ENCODE measurements around the gene CTNND2. TPM values are rescaled to one million over a fixed set of nuclear protein-coding genes. Genes with fewer than 3 reads are reported as not detected.

The CTNND2 gene
- total and polyA plus RNA-seq, 5 experiments from 2014 or later: not detected

DNA sequence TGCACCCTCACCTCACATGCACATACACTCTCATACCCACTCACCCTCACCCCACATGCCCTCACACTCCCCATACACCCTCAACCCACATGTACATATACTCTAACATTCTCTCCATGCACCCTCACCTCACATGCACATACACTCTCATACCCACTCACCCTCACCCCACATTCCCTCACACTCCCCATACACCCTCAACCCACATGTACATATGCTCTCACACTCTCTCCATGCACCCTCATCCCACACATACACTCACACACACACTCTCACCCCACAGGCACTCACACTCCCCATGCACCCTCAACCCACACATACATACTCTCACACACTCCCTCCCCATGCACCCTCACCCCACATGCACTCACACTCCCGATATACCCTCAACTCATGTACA lies 593.0 kb downstream of the CTNND2 start:
- Mint-ChIP-seq H3K27me3 (peaks cover 0 to 3% (median 0%) of the 10 kb centered on the region in 5 donors), H3K4me1 (no peaks in the 10 kb centered on the region)
- no peak for ATAC-seq

DNA sequence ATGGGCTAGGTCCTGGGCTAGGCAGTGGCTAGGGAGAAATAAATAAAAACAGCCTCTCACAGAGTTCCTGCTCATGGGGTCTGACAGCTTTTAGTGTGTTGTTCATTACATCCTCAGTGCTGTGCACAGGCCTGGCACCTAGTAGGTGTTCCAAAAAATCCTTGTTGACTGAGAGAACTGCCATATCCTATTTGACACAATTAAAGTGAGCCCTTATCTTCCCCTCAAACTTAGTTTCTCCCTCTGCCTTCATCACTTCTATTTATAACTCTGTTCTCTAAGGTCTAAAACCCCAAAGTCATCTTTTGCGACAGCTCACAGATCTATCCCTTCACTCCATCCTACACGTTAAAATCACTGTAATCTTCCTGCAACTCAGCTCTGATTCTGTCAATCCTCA lies 594.1 kb downstream of the CTNND2 start:
- peaks cover 1 to 5% (median 3%) of the 10 kb centered on the region in 5 donors for H3K27me3 Mint-ChIP-seq
- H3K4me3 Mint-ChIP-seq: no peak overlapping the region
- no peaks in the 10 kb centered on the region for H3K4me1 Mint-ChIP-seq
- H3K9me3 Mint-ChIP-seq: peaks cover 0 to 4% (median 0%) of the 10 kb centered on the region in 9 donors
- ATAC-seq (no peak), DNase-seq (no peak)
- POLR2A ChIA-PET: no interaction called here
- no peak overlapping the region for H3K27ac Mint-ChIP-seq
- H3K36me3 Mint-ChIP-seq: no peaks in the 10 kb centered on the region

More for the DNA sequence above, 593.0 kb downstream of the CTNND2 start:
- Mint-ChIP-seq H3K9me3 (peaks cover 0 to 4% (median 0%) of the 10 kb centered on the region in 9 donors), H3K4me3 (no peak overlapping the region), H3K27ac (no peak overlapping the region), H3K36me3 (no peaks in the 10 kb centered on the region)
- POLR2A ChIA-PET: no interaction called here
- no peak for DNase-seq

DNA sequence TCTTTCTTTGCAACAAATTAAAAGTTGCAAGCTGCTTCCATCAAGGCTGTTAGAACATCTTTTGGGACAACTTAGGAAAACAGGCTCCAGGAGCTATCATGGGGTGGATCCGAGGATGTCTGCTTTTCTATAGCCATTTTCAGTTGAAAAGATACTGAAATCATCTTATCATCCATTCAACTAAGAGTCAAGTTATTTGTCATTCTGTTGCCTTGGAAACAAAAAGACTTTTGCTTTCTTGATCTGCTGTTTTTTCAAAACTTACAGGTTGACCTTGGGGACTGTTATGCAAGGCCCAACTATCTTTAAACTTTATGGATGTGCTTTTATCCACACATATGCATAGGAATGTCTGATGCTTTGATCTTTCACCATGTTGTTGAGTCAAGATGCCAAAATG lies 597.9 kb downstream of the CTNND2 start:
- Mint-ChIP-seq H3K4me3 (no peak overlapping the region), H3K27ac (no peak overlapping the region), H3K4me1 (no peaks in the 10 kb centered on the region)

DNA sequence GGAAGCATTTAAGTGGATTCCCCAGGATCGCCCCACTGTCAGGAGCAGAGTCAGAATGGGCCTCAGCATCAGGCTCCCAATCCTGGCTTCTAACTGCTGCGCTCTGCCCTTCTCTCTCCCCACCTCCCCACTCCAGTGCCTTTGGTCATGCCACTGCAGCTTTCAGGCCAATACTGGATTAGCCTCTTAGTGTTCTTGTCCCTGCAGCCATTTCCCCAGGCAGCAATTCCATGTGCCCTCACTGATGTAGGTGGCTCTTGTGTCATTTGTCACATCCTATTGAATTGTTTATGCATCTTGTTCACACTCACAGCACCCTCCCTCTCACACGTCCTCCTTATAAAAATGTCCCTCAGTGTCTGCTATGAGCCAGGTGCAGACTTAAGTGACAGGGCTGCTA lies 599.0 kb downstream of the CTNND2 start:
- no peaks in the 10 kb centered on the region for H3K4me1 Mint-ChIP-seq
- peaks cover 2 to 8% (median 4%) of the 10 kb centered on the region in 5 donors for H3K27me3 Mint-ChIP-seq
- H3K27ac Mint-ChIP-seq: no peak overlapping the region
- DNase-seq: no peak
- H3K36me3 Mint-ChIP-seq: no peaks in the 10 kb centered on the region
- no peaks in the 10 kb centered on the region for H3K9me3 Mint-ChIP-seq
- POLR2A ChIA-PET: no interaction called here
- ATAC-seq: no peak
- no peak overlapping the region for H3K4me3 Mint-ChIP-seq

More for the DNA sequence above, 597.9 kb downstream of the CTNND2 start:
- POLR2A ChIA-PET: no interaction called here
- peaks cover 2 to 8% (median 2%) of the 10 kb centered on the region in 5 donors for H3K27me3 Mint-ChIP-seq
- no peaks in the 10 kb centered on the region for H3K36me3 Mint-ChIP-seq
- H3K9me3 Mint-ChIP-seq: no peaks in the 10 kb centered on the region
- DNase-seq (no peak), ATAC-seq (no peak)

DNA sequence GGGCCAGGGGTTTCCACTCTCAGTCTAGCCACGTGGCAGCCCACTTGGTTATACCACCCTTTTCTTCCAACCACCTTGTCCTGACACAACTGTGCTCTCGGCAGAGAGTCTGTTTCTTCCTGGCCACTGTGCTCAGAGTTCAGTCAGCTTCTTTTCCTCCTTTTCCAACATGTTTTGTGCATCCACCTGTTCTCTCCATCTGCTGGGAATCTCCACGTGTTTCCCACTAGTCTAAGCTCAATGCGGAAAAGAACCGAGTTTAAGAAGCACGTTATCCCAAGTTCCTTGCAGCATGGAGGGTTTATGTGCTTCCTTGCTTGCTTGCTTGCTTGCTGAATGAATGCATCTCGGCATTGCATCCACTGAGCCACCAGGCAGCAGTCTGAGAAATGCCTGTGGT lies 599.6 kb downstream of the CTNND2 start:
- Mint-ChIP-seq H3K27me3 (peaks cover 2 to 8% (median 4%) of the 10 kb centered on the region in 5 donors), H3K36me3 (no peaks in the 10 kb centered on the region), H3K4me3 (no peak overlapping the region), H3K9me3 (no peaks in the 10 kb centered on the region), H3K27ac (no peak overlapping the region), H3K4me1 (no peaks in the 10 kb centered on the region)
- ATAC-seq (no peak), DNase-seq (no peak)
- POLR2A ChIA-PET: no interaction called here

DNA sequence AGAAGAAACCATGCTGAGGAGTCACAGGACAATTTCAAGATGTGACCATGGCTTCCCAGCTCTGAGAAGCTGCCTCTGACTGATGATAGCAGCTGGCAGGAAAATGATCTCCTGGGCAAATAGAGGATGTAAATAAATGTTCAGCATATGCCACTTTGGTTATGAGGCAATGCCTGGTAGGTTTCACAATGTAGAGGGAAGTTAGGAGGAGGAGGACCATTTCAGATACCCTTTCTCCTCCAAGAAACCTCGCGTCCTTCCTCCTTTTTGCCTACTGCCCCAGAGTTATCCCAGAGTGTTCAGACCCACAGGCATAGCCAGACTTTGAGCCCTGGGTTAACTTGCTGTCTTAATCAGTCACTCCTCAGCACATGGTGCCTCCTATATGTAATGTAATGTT lies 601.6 kb downstream of the CTNND2 start:
- Mint-ChIP-seq H3K4me1 (no peaks in the 10 kb centered on the region), H3K27ac (no peak overlapping the region), H3K27me3 (peaks cover 2 to 8% (median 4%) of the 10 kb centered on the region in 5 donors), H3K4me3 (no peak overlapping the region), H3K9me3 (no peaks in the 10 kb centered on the region), H3K36me3 (no peaks in the 10 kb centered on the region)
- POLR2A ChIA-PET: no interaction called here
- no peak for DNase-seq
- ATAC-seq: no peak

DNA sequence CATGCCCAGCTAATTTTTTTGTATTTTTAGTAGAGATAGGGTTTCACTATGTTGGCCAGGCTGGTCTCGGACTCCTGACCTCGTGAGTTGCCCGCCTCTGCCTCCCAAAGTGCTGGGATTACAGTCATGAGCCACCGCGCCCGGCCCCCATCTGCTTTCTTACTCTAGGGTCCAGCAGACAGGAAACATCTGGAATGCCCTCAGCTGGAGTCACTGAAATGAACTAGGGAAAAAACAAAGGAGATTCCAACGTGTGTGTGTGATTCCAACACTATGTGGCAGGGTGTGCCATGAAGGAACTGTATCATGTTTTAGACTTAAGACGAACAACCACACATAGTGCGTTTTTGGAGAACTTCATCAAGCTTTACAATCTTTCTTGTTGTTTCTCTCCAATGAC lies 603.1 kb downstream of the CTNND2 start:
- no peaks in the 10 kb centered on the region for H3K4me1 Mint-ChIP-seq
- ATAC-seq (no peak), DNase-seq (no peak)
- H3K27ac Mint-ChIP-seq: no peak overlapping the region
- no peak overlapping the region for H3K4me3 Mint-ChIP-seq
- peaks cover 0 to 2% (median 0%) of the 10 kb centered on the region in 9 donors for H3K9me3 Mint-ChIP-seq
- peaks cover 2 to 8% (median 4%) of the 10 kb centered on the region in 5 donors for H3K27me3 Mint-ChIP-seq
- H3K36me3 Mint-ChIP-seq: no peaks in the 10 kb centered on the region
- POLR2A ChIA-PET: no interaction called here

DNA sequence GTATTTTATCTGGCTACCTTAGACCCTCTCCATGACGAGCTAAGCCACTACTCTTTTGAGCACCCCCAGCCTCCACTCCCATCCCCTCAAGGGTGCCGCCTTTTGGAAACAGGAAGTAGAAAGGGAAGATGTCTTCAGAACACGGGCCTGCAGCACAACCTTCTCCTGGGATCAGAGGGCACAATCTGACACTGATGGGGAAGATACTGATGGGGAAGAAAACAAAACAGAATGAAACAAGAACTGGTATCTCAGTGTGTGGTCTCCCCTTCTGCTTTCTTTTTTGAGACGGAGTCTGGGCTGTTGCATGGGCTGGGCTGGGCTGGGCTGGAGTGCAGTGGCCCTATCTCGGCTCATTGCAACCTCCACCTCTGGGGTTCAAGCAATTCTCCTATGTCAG lies 603.5 kb downstream of the CTNND2 start:
- Mint-ChIP-seq H3K9me3 (peaks cover 0 to 2% (median 0%) of the 10 kb centered on the region in 9 donors), H3K27ac (no peak overlapping the region), H3K4me1 (no peaks in the 10 kb centered on the region), H3K27me3 (peaks cover 2 to 8% (median 2%) of the 10 kb centered on the region in 5 donors), H3K36me3 (no peaks in the 10 kb centered on the region), H3K4me3 (no peak overlapping the region)
- DNase-seq (no peak), ATAC-seq (no peak)
- POLR2A ChIA-PET: no interaction called here

DNA sequence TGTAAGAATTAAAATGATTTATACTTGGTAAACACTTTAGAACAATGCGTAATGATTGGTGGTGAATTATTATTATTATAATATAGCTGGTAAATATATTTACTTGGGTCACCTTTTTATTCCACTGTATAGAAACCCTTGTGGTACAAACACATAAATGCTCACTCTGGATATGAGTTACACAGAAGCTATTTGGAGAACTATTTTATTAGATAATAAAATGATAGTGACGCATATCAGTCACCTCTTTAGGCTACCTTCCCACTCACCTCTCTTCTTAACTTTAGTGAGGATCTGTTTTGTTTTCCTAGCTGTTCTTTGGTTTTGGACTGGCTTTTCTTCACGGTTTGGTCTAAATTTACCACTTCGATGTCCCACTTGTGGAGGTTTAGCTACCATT lies 605.4 kb downstream of the CTNND2 start:
- no peaks in the 10 kb centered on the region for H3K4me1 Mint-ChIP-seq
- H3K36me3 Mint-ChIP-seq: no peaks in the 10 kb centered on the region
- POLR2A ChIA-PET: no interaction called here
- H3K4me3 Mint-ChIP-seq: no peak overlapping the region
- peak overlapping the region in 1 of 10 donors; percentile 20 for H3K27ac Mint-ChIP-seq
- H3K9me3 Mint-ChIP-seq: peaks cover 0 to 7% (median 0%) of the 10 kb centered on the region in 9 donors
- ATAC-seq (no peak), DNase-seq (no peak)
- peaks cover 0 to 2% (median 0%) of the 10 kb centered on the region in 5 donors for H3K27me3 Mint-ChIP-seq

DNA sequence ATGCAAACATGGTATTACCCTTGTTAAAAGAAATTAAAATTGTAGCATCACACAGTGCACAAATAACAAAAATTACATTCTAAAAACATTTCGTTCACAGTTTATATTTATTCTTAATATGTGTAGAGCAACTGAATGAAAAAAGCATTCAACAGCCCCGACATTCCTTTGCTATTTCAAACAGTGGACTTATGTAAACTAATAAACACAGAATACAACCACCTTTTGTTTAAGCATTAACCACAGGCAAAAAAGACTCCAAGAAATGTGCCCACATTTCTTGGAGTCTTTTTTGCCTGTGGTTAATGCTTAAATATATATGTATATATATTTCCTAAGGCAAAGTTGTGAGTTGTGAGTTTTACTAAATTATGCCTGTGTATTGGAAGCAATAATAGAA lies 610.7 kb downstream of the CTNND2 start:
- H3K27me3 Mint-ChIP-seq: peaks cover 0 to 16% (median 4%) of the 10 kb centered on the region in 5 donors

DNA sequence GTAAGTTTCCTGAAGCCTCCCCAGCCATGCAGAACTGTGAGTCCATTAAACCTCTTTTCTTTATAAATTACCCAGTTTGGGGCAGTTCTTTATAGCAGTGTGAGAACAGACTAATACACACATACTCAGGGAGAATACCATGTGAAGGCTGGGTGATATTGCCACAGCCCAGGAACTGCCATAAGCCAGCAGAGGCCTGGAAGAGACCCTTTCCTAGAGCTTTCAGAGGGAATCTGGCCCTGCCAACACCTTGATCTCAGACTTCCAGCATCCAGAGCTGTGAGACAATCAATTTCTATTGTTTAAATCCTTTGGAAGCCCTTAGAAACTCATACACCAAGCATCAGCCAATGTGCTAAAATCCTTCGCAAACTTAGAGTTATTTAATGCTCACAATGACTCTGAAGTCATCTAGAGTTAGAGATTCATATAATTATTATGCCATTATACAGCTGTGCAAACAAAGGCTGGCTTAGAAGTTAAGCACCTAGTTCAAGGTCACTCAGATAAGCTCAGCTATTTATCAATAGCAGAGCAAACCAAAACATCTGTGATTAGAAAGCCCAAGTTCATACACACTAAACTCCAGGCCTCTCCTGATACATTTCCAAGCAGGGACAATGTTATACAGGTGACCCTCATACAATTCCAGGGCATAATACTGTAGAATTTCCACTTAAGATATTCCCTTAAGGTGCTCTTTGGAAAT lies 611.4 kb downstream of the CTNND2 start:
- Mint-ChIP-seq H3K36me3 (no peaks in the 10 kb centered on the region), H3K4me1 (no peaks in the 10 kb centered on the region), H3K9me3 (peaks cover 0 to 8% (median 0%) of the 10 kb centered on the region in 9 donors), H3K27me3 (peaks cover 0 to 16% (median 4%) of the 10 kb centered on the region in 5 donors), H3K27ac (no peak overlapping the region), H3K4me3 (no peak overlapping the region)
- ATAC-seq (no peak), DNase-seq (no peak)
- POLR2A ChIA-PET: no interaction called here

More for the DNA sequence above, 610.7 kb downstream of the CTNND2 start:
- no peak for DNase-seq
- no peaks in the 10 kb centered on the region for H3K4me1 Mint-ChIP-seq
- POLR2A ChIA-PET: no interaction called here
- ATAC-seq: no peak
- peaks cover 0 to 8% (median 0%) of the 10 kb centered on the region in 9 donors for H3K9me3 Mint-ChIP-seq
- no peak overlapping the region for H3K4me3 Mint-ChIP-seq
- H3K36me3 Mint-ChIP-seq: no peaks in the 10 kb centered on the region
- H3K27ac Mint-ChIP-seq: no peak overlapping the region

DNA sequence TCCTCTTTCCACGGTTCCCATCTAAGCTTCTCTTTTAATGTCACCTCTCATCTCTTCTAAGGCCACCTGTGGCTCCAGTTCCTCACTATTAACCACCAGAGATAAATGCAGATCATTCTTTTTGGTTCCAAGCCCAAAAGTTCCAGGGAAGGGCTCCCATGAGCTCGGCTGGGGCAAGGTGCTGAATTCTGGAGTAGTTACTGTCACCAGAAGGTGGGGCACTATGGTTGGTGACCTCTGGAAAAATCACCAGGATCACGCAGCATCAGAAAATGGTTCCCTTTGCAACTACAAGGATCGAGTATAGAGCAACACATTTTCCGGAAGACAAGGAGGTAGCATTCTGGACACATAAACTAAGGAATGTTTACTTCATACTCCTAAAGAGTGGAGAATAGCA lies 614.5 kb downstream of the CTNND2 start:
- H3K27ac Mint-ChIP-seq: no peak overlapping the region
- no peak overlapping the region for H3K4me3 Mint-ChIP-seq
- POLR2A ChIA-PET: no interaction called here
- peaks cover 0 to 3% (median 0%) of the 10 kb centered on the region in 9 donors for H3K9me3 Mint-ChIP-seq
- no peaks in the 10 kb centered on the region for H3K36me3 Mint-ChIP-seq
- DNase-seq (no peak), ATAC-seq (no peak)
- peaks cover 0 to 16% (median 4%) of the 10 kb centered on the region in 5 donors for H3K27me3 Mint-ChIP-seq
- no peaks in the 10 kb centered on the region for H3K4me1 Mint-ChIP-seq

DNA sequence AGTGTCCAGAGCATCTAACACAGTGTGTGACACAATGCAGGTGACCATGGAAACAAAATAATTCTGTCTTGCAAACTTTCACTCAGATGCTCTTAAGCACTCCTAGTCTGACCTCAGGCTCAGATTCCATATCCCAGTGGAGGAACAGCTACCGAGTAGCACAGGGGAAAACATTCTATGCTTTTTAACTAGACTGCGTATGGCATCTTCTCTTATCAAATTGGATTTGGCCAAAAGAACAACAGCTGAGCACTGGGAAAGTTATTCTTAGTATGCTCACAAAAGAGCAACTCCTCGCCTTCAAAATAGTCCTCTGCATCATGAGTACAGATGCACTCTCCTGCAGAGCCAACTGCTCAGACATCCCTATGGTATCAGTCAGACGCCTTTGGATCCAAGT lies 615.0 kb downstream of the CTNND2 start:
- Mint-ChIP-seq H3K36me3 (no peaks in the 10 kb centered on the region), H3K4me1 (no peaks in the 10 kb centered on the region), H3K27ac (no peak overlapping the region), H3K9me3 (peaks cover 0 to 5% (median 0%) of the 10 kb centered on the region in 9 donors), H3K27me3 (peaks cover 0 to 16% (median 4%) of the 10 kb centered on the region in 5 donors), H3K4me3 (no peak overlapping the region)
- POLR2A ChIA-PET: no interaction called here
- ATAC-seq (no peak), DNase-seq (no peak)

DNA sequence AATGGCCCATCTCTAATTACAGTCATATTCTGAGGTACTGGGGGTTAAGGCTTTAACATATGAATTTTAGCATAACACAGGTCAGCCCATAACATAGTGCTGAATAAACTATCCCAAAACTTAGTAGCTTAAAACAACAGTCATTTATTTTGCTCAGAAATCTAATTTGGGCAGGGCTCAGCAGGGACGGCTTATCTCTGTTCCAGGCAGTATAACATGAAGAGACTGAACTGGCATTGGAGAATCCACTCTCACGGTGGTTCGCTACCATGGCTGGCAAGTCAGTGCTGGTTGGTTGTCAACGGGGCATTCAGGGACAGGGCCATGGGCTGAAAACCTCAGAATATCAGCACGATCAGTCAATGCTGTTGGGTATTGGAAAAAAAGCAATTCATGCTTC lies 622.4 kb downstream of the CTNND2 start:
- Mint-ChIP-seq H3K4me1 (no peaks in the 10 kb centered on the region), H3K36me3 (no peaks in the 10 kb centered on the region), H3K4me3 (no peak overlapping the region), H3K9me3 (peaks cover 0 to 10% (median 3%) of the 10 kb centered on the region in 9 donors), H3K27me3 (peaks cover 0 to 11% (median 3%) of the 10 kb centered on the region in 5 donors), H3K27ac (no peak overlapping the region)
- no peak for ATAC-seq
- POLR2A ChIA-PET: no interaction called here
- no peak for DNase-seq
